ENCODE results near the gene SPATS2.

Gene SPATS2

DNA sequence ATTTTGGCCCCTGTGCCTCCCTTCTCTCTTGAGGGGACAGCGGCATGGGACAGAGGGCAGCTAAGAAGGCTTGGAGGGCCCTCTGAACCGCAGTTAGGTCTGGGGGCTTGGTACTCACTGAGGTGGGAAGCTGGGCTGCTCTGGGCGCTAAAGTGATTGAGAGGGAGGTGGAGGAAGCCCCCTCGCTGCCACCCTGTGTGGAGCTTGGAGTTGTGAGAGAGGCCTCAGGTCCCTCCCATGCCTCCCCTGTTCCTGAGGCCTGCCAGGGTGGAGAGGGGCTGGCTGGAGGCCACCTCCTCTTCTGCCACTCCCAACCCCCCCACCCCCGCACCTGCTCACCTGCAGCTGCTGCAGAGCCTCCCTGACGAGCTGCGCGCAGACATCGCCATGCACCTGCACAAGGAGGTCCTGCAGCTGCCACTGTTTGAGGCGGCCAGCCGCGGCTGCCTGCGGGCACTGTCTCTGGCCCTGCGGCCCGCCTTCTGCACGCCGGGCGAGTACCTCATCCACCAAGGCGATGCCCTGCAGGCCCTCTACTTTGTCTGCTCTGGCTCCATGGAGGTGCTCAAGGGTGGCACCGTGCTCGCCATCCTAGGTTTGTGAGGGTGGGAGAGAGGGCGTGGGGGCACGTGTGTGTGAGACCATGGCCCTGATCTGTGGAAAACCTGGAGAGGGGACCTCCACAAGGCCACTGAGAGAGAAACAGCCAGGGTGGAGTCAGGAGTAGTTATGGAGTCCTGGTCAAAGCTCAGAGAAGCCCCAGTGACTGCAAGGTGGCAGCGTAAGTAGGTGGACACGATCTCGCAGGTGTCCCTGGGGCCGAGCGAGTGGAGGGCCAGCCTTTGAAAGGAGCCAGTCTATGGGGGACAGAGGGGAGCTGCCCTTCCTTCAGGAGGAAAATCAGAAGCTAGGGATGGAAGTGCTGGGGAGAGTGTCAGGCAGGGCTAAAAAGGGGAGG, 182.8 kb downstream of the SPATS2 start:
- no peak for TF ChIP-seq TAF1 (IDR thresholded peaks at IDR 0.05; ENCODE audit: borderline replicate concordance, insufficient read depth, low read length)

DNA sequence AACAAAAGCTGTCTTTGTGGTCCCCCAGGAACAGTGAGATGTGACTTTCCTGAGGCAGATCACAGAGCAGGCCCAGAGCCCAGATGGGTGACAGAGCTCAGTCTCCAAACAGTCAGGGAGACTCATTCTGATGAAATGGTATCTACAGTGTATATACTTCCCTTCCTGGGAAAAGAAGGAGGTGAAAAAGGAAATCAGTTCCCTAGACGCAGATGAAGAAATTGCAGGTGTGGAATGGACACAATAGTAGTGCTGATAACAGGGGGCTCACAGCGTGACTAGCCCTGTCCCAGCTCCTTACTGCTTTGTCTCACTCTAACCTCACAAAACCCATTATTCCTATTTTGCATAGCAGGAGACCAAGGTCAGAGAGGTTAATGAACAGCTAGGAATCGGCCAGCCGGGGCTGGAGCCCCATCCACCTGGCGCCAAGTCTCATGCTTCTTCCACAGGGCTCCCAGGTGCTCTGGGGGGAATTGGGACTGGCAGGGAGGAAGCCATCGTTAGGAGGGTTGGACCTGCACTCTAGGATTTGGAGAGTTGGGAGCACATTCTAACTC, 183.5 kb downstream of the SPATS2 start:
- TF ChIP-seq TAF1 (IDR thresholded peaks at IDR 0.05; ENCODE audit: borderline replicate concordance, insufficient read depth, low read length) (no peak), POLR2AphosphoS5 (IDR thresholded peaks at IDR 0.05; ENCODE audit: low read depth, low read length) (no peak), SIN3A (IDR thresholded peaks at IDR 0.05; ENCODE audit: borderline replicate concordance, insufficient read depth, low read length) (no peak), FOXP2 (optimal IDR thresholded peaks at IDR 0.05; ENCODE audit: borderline replicate concordance, extremely low read depth, extremely low read length, insufficient read depth) (no peak)
- TF ChIP-seq, protein P1, sequence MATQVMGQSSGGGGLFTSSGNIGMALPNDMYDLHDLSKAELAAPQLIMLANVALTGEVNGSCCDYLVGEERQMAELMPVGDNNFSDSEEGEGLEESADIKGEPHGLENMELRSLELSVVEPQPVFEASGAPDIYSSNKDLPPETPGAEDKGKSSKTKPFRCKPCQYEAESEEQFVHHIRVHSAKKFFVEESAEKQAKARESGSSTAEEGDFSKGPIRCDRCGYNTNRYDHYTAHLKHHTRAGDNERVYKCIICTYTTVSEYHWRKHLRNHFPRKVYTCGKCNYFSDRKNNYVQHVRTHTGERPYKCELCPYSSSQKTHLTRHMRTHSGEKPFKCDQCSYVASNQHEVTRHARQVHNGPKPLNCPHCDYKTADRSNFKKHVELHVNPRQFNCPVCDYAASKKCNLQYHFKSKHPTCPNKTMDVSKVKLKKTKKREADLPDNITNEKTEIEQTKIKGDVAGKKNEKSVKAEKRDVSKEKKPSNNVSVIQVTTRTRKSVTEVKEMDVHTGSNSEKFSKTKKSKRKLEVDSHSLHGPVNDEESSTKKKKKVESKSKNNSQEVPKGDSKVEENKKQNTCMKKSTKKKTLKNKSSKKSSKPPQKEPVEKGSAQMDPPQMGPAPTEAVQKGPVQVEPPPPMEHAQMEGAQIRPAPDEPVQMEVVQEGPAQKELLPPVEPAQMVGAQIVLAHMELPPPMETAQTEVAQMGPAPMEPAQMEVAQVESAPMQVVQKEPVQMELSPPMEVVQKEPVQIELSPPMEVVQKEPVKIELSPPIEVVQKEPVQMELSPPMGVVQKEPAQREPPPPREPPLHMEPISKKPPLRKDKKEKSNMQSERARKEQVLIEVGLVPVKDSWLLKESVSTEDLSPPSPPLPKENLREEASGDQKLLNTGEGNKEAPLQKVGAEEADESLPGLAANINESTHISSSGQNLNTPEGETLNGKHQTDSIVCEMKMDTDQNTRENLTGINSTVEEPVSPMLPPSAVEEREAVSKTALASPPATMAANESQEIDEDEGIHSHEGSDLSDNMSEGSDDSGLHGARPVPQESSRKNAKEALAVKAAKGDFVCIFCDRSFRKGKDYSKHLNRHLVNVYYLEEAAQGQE (IDR thresholded peaks at IDR 0.05; ENCODE audit: insufficient read depth in 1 of 2, low read depth in 2 of 2, low read length in 2 of 2): no peak

DNA sequence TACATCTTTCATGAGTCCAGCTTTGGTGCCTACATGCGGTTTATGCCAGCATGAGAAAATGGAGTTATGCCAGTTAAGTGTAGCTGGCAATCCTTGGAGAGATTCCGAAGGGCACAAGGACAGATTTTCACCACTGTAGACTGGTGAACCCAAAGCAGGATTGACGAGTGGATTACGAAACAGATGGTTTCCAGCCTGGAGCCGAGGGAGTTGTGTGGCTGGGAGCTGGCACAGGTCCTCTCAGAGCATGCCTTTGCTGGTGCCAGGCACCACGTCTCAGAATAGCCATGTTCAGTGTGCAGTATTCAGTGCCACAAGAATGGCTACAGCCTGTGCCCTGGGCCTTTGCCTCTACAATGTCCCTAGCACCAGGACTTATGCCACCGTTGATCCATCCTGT, 184.8 kb downstream of the SPATS2 start:
- TF ChIP-seq SIN3A (IDR thresholded peaks at IDR 0.05; ENCODE audit: borderline replicate concordance, insufficient read depth, low read length) (no peak), FOXP2 (optimal IDR thresholded peaks at IDR 0.05; ENCODE audit: borderline replicate concordance, extremely low read depth, extremely low read length, insufficient read depth) (no peak), POLR2AphosphoS5 (IDR thresholded peaks at IDR 0.05; ENCODE audit: low read depth, low read length) (no peak), TAF1 (IDR thresholded peaks at IDR 0.05; ENCODE audit: borderline replicate concordance, insufficient read depth, low read length) (no peak)
- TF ChIP-seq, protein P1 (IDR thresholded peaks at IDR 0.05; ENCODE audit: insufficient read depth in 1 of 2, low read depth in 2 of 2, low read length in 2 of 2): no peak

DNA sequence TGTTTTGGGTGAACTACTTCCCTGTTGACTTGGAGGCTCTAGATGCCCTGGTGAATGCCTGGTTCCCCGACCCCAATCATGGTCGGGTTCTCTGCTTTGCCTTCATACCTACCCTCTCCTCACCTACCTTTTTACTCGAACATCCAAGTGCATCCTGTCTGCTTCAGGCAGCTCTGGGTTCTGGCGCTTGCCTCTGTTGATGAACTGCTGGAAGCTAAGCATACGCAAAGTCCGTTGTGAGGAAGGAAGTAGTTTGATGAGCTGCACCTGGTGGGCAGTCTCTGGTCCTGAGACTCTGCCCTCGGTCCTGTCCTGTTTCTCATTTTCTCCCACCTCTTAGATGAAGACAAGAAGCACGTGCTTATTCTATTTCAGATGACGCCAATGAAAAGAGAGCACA, 185.2 kb downstream of the SPATS2 start:
- no peak for TF ChIP-seq SIN3A (IDR thresholded peaks at IDR 0.05; ENCODE audit: borderline replicate concordance, insufficient read depth, low read length)
- no peak for TF ChIP-seq TAF1 (IDR thresholded peaks at IDR 0.05; ENCODE audit: borderline replicate concordance, insufficient read depth, low read length)

DNA sequence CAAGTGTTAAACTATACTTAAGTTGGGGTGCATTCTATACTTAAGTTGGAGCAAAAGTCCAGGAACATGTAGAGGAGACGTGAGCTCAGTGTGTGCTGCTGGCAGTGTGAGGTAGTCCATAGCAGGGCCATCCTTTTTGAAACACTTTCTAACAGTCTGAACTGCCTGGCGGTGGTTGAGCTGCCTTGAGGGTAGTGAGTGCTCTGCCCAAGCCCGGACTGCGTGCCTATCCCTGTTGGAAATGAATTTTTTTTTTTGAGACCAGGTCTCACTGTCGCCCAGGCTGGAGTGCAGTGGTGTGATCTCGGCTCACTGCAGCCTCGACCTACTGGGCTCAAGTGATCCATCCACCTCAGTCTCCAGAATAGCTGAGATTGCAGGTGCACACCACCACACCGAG, 185.6 kb downstream of the SPATS2 start:
- TF ChIP-seq TAF1 (IDR thresholded peaks at IDR 0.05; ENCODE audit: borderline replicate concordance, insufficient read depth, low read length) (no peak), POLR2AphosphoS5 (IDR thresholded peaks at IDR 0.05; ENCODE audit: low read depth, low read length) (no peak), SIN3A (IDR thresholded peaks at IDR 0.05; ENCODE audit: borderline replicate concordance, insufficient read depth, low read length) (no peak), FOXP2 (optimal IDR thresholded peaks at IDR 0.05; ENCODE audit: borderline replicate concordance, extremely low read depth, extremely low read length, insufficient read depth) (no peak)
- TF ChIP-seq, protein P1 (IDR thresholded peaks at IDR 0.05; ENCODE audit: insufficient read depth in 1 of 2, low read depth in 2 of 2, low read length in 2 of 2): no peak

DNA sequence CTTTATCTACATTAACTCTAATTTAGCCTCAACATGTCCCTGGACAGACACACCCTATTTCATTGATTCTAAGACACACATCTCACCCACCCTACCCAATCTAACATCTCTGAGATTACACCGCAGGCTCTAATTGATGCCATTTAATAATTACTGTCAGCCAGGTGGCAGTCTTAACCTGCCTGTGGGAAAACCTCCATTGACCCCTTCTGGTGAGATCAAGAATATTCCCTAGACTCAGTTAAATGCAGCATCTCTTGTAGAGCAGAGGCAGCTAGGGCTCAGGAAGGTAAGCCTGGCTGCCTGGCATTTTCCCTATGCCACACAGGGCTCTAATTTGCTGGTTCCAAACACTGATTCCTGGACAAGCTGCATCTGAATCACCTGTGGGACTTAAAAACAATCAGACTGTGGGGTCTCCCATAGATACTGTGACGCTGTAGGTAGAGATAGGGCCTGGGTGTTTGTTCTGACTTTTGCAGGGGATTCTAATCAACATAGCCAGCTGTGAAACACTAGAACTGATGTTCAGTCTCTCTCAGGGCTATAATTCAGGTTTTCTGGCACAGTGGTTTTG, 186.3 kb downstream of the SPATS2 start:
- TF ChIP-seq, protein P1 (IDR thresholded peaks at IDR 0.05; ENCODE audit: insufficient read depth in 1 of 2, low read depth in 2 of 2, low read length in 2 of 2): no peak
- TF ChIP-seq POLR2AphosphoS5 (IDR thresholded peaks at IDR 0.05; ENCODE audit: low read depth, low read length) (no peak), FOXP2 (optimal IDR thresholded peaks at IDR 0.05; ENCODE audit: borderline replicate concordance, extremely low read depth, extremely low read length, insufficient read depth) (no peak), TAF1 (IDR thresholded peaks at IDR 0.05; ENCODE audit: borderline replicate concordance, insufficient read depth, low read length) (no peak)

Measured in PFSK-1 (cell line).